GM21723 (cell line): ENCODE measurements around the gene SLC7A6.

Source experiments
- ATAC-seq: cut with Tn5 transposase; IDR thresholded peaks from one replicate; pipeline ENCODE4 v1.9.1; 2021; ENCODE audit warnings: mild to moderate bottlenecking, moderate library complexity; ENCODE audit not compliant: unreplicated experiment

The SLC7A6 gene

DNA sequence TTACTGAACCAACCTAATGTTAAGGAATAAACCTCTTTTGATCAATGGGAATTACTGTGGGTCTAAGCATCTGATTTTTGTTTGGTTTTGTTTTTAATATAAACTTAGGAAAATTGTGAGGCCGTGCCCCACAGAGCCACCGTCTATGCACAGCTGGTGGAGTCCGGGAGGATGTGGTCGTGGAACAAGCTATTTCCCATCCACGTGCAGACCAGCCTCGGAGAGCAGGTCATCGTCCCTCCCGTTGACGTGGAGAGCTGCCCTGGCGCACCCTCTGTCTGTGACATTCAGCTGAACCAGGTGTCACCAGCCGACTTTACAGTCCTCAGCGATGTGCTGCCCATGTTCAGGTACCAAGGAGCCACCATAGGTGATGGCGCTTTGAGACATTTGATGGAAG lies 74.9 kb downstream of the SLC7A6 start:
- no peak for ATAC-seq

DNA sequence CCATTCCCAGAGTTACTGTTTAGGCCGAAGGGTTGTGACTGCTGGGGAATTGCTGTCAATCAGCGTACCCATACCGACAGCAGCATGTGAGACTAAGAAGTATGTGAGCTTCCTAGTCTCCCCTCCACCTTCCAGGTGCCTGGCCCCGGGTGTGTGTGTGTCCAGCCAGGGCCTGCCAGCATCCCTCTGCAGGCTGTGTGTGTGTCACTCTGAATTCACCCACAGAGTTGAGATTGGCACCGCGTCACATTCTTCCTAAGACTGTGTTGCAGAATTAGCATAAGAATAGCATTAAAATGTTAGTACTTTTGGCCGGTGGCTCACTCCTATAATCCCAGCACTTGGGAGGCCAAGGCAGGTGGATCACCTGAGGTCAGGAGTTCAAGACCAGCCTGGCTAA lies 78.3 kb downstream of the SLC7A6 start:
- no peak for ATAC-seq

DNA sequence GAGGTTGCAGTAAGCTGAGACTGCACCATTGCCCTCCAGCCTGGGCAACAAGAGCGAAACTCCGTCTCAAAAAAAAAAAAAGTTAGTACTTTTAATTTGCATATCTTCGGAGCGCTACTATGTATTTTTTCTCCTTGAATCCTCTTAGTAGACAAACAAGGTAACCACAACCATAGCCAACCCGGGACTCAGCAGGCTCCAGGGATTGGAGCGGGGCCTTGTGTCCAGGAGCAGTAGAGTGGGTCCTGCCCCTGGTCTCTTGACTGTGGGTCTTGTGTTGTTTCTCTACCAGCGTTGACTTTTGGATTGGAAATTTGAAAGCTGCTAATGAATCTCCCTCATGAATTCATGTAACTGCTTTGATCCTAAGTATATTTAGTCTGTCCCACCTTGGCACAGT lies 78.8 kb downstream of the SLC7A6 start:
- ATAC-seq: no peak

DNA sequence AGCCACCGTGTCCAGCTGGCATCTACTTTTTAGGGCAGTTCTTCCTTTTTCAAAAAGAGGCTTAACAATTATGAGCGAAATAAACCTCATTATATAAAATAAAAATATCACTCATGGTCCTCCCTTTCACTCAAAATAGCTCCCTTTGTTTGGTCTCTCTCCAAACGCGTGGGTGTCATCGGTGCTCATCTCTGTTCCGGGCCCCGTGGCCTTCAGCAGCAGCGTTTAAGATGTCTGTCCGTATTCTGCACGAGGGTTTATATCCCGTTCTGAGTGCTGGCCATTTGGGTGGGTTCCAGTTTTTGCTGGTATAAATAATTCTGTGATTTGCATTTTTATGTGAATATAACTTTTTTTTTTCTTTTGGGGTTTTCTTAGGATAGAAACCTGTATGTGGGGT lies 79.9 kb downstream of the SLC7A6 start:
- ATAC-seq: no peak

DNA sequence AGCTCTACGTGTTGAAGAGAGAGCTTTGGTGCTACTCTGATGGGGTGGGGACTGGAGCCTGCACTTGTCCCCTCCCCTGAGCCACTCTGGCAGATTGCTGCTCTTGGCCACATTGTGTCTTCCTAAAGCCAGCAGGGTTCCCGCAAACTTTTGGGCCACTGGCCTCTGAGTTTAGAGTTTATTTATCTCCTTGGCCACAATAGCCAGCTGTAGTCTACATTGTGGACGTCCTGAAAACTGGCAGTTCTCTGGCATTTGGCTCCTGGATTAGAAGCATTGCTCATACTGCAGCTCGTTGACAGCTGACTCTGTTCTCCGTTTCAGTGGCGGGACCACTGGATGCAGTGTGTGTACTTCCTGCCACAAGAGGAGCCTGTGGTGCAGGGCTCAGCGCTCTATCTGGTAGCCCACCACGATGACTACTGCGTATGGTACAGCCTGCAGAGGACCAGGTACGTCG lies 81.1 kb downstream of the SLC7A6 start:
- no peak for ATAC-seq

DNA sequence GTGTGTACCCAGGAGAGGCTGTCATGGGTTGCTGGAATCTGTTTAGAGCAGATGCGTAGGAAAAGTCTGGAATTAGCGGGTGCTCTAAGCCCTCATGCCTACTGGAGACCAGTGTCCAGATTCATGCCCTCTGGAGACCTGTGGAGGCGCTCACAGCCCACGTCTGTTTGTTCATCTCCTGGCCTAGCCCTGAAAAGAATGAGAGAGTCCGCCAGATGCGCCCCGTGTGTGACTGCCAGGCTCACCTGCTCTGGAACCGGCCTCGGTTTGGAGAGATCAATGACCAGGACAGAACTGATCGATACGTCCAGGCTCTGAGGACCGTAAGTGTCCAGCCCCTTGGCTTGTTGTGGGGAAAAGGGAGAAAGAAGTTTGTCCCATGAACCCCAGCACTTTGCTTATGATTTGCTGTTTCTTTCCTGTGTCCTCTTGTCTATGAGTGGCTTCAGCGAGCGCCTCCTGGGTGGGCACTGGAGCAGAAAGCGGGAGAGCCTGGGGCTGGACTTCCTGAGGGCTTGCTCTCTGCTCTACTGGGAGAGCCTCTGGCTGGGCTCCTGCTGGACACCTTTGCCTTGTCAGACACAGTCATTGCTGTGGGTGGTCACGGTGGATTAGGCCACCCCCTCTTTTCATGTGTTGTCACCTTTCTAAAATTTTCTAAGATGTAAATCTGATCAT lies 81.8 kb downstream of the SLC7A6 start:
- no peak for ATAC-seq

DNA sequence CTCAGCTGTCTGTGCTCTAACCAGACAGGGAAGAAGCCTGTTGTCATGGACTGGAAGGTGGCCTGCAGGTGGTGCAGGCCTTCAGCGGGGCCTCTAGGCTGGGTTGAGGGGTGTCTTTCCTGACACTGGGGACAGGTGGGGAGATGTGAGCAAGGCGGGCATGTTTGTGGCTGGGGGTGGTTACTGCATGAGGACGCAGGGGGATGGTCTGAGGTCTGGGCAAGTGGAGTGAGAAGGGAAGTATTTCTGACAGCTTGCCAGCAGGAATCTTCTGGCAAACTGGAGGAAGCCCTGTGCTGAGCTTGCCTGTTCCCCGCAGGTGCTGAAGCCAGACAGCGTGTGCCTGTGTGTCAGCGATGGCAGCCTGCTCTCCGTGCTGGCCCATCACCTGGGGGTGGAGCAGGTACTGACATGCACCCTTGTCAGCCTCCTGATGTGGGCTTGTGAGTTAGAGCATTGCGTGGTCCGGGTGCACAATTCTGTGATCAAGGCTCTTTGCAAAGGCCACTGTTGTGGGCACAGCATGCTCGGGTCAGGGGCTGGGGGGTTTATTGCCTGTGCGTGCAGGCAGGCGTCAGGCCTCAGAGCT lies 82.7 kb downstream of the SLC7A6 start:
- ATAC-seq: no peak

DNA sequence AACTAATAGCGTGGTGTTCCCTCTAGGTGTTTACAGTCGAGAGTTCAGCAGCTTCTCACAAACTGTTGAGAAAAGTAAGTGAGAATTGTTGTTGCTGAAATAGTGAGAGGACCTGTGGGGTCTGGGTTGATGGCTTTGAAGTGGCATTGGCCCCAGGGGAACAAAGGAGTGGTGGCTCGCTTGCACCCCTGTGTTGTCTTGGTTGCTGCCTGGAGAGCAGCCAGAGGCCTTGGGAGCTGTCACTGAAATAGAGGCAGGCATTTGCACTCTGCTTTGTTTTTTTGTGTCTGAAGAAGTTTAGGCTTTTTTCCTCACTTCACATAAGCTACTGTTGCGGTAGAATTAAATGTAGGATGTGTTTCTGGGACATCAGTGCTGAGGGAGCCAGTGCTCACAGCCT lies 83.3 kb downstream of the SLC7A6 start:
- no peak for ATAC-seq

DNA sequence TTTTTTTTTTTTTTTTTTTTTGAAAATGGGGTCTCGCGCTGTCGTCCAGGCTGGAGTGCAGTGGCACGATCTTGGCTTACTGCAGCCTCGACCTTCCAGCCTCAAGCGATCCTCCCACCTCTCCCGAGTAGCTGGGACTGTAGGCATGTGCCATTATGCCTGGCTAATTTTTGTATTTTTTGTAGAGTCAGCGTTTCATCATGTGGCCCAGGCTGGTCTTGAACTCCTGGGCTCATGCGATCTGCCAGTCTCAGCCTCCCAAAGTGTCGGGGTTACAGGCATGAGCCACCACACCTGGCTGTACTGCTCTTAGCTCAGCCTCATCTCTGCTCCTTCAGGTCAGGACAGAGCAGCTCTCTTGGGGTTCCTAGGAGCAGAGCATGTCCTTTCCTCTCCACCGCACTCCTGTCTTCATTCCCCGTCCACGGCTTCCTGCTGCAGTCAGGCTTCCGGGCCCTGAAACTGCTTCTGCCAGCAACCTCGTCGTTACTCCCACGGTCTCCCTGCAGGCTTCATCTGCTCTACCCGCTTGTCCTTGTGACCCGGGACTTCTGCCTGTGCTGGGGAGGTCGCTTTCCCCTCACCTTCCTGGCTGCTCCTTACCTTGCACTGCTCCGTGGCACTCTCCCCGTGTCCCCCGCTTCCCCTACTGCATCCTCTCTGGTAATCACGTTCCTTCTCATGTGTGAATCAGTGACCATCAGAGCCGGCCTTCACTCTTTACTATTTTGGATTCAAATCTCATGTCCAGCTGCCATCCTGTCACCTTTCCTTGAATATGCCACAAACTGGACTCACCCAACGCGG lies 84.5 kb downstream of the SLC7A6 start:
- no peak for ATAC-seq

DNA sequence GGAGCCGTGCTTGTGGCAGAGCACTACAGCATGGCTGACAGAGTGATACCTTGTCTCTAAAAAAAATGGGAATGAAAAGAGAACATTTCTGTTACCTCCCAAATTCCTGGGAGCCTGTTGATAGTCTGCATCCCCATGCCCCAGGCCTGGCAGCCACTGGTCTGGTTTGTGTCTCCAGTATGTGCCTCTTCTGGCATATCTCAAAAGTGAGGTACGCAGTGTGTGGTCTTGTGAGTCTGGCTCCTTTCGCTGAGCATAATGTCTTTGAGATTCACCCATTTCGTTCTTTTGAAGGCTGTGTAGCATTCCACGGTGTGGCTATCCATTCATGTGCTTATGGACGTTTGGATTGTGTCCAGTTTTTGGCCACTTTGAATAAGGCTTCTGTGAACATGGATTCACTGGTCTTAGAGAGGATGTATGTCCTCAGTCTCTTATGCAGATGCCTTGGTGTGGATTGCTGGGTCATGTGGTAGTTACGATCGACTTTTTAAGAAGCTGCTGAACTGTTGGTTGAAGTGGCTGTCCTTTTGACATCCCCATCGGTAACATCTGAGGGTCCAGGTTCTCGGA lies 85.6 kb downstream of the SLC7A6 start:
- no peak for ATAC-seq

DNA sequence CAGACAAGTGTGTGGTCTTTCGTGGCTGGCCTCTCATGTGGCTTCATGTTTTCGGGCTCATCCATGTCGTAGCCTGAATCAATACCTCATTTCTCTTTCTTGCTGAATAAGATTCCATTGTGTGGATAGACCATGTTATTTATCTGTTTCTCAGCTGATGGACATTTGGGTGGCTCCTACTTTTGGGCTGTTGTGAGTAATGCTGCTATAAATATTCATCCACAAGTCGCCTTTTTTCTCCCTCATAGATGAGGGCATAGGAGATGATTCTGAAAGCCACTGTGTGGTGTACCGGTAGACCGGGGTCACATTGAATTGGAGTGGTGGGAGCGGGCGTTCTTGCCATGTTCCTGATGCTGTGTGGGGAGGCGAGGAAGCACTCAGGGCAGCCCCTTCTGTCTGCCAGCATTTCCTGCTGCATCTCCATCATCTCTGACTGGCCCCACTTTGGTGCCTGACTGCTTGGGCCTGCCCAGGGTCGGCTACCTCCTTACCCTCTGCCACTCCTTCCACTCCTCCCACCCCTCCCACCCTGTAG lies 86.6 kb downstream of the SLC7A6 start:
- ATAC-seq: no peak
